Muscle of leg (tissue), 11 donors: ENCODE data around the gene SLC52A3. TPM values are rescaled to one million over a fixed set of nuclear protein-coding genes. Genes with fewer than 3 reads are reported as not detected.

ENCODE experiments used
- DNase-seq: peaks from one replicate; pipeline ENCODE4 v3.0.0; 2013
- H3K27ac ChIP-seq: one replicate; pipeline ENCODE4 v1.5.1; 2013; ENCODE audit warnings: mild to moderate bottlenecking, low read length, control low read depth
- H3K27me3 ChIP-seq: one replicate; pipeline ENCODE4 v1.6.1; 2013; ENCODE audit warnings: low read length; ENCODE audit not compliant: control insufficient read depth, insufficient read depth
- H3K36me3 ChIP-seq: one replicate; pipeline ENCODE4 v1.6.1; 2013; ENCODE audit warnings: low read length; ENCODE audit not compliant: control insufficient read depth, insufficient read depth
- H3K4me1 ChIP-seq: one replicate; pipeline ENCODE4 v1.6.1; 2013; ENCODE audit warnings: low read length; ENCODE audit not compliant: control insufficient read depth, insufficient read depth
- H3K4me3 ChIP-seq: one replicate; pipeline ENCODE4 v1.5.1; 2013; ENCODE audit warnings: low read length, control low read depth
- H3K9me3 ChIP-seq: replicated peaks from 2 replicates; pipeline ENCODE4 v1.6.1; 2013; ENCODE audit warnings: low read depth, low read length; ENCODE audit not compliant: control insufficient read depth
- WGBS: methylation state at CpG from one replicate; pipeline ENCODE4 v1.1.5; 2013; ENCODE audit warnings: missing lambda C conversion rate; ENCODE audit not compliant: insufficient coverage; 5-methylcytosine and 5-hydroxymethylcytosine counted together
- polyA plus RNA-seq, 8 donors: library from polyadenylated mRNA; unstranded; fragments of 120-200 nt; gene quantifications; one replicate each; pipeline versions ENCODE4 v1.2.1 to v1.2.3, GENCODE V29; 2013; ENCODE audit warnings: inconsistent platforms in 1 of 8, low replicate concordance in 1 of 8; ENCODE audit not compliant: insufficient read length in 8 of 8, insufficient read depth in 1 of 8
- total RNA-seq: library from RNA; stranded (reverse); fragments of 120-200 nt; gene quantifications from one replicate; pipeline ENCODE4 v1.2.4, GENCODE V29; 2013

SLC52A3 gene
- total and polyA plus RNA-seq, 9 donors, result 0.22 to 0.69 (median 0.49) TPM

- no peak overlapping the region for H3K27ac ChIP-seq
- H3K36me3 ChIP-seq, result no peaks in the 10 kb centered on the region
- peaks cover 32% of the 10 kb centered on the region for H3K27me3 ChIP-seq
- no peaks in the 10 kb centered on the region for H3K4me1 ChIP-seq
- no peaks in the 10 kb centered on the region for H3K9me3 ChIP-seq
- 89% methylated on average over 2 of the region's 4 CpGs for WGBS
- no peak overlapping the region for H3K4me3 ChIP-seq
- no peak for DNase-seq
Observed at GRCh38 chr20:721876-722275, 46.4 kb downstream of the SLC52A3 start.

- no peaks in the 10 kb centered on the region for H3K9me3 ChIP-seq
- H3K27me3 ChIP-seq, result peaks cover 22% of the 10 kb centered on the region
- WGBS, result 28% methylated on average over 10 of the region's 11 CpGs
- DNase-seq, result peak; percentile 36
- H3K36me3 ChIP-seq, result no peaks in the 10 kb centered on the region
- no peak overlapping the region for H3K4me3 ChIP-seq
- H3K27ac ChIP-seq, result no peak overlapping the region
- H3K4me1 ChIP-seq, result no peaks in the 10 kb centered on the region
Observed at GRCh38 chr20:719816-720215, 48.5 kb downstream of the SLC52A3 start.

DNA sequence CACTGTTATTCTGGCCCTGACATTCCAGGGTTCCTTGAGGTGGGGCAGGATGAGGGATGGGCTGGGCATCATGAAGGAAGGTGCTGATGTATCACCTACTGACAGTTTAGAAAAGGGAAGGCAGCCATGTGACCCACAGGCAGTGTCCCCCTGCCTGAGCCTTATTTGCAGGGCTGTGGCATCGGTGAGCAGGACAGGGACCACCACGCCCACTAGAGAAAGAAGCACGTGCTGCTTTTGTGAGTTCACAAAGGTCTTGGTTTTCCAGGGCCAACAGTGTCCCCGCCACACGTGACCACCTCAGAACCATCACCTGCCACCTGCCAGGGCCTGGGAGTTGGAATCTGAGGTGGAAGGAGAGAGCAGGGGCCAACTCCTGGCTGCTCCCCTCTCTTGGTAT is 49.2 kb downstream of the SLC52A3 start:
- Histone ChIP-seq H3K4me3 (no peak overlapping the region), H3K27ac (no peak overlapping the region), H3K4me1 (no peaks in the 10 kb centered on the region), H3K27me3 (peaks cover 20% of the 10 kb centered on the region), H3K36me3 (no peaks in the 10 kb centered on the region), H3K9me3 (no peaks in the 10 kb centered on the region)
- 77% methylated on average over 3 of the region's 5 CpGs for WGBS
- DNase-seq, result no peak

DNA sequence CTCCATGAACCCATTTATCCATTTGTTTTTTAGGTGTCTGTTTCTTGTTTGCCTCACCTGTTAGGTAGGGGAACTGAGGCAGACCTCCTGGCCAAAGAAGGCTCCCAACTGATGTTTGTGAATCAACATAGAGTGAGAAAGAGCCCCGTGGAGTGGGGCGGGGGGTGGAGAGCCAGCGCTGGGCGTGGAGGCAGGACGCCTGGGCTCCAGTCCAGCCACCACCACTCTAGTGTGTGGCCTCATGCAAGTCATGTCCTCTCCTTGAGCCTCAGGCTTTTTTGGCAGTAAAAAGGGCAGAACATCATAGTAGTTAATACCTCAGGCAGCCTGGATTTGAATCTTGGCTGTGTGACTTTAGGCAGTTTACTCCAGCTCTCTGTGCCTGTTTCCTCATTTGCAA is 50.5 kb downstream of the SLC52A3 start:
- Histone ChIP-seq H3K9me3 (no peaks in the 10 kb centered on the region), H3K27me3 (peaks cover 17% of the 10 kb centered on the region), H3K4me1 (no peaks in the 10 kb centered on the region), H3K36me3 (no peaks in the 10 kb centered on the region), H3K4me3 (no peak overlapping the region), H3K27ac (no peak overlapping the region)
- DNase-seq, result no peak
- WGBS, result no CpG with 5 or more reads among the region's 5 CpGs

GRCh38 chr20:717271-717670 is 51.0 kb downstream of the SLC52A3 start:
- Histone ChIP-seq H3K36me3 (no peaks in the 10 kb centered on the region), H3K4me3 (no peak overlapping the region), H3K27ac (no peak overlapping the region), H3K4me1 (no peaks in the 10 kb centered on the region), H3K27me3 (peaks cover 14% of the 10 kb centered on the region), H3K9me3 (no peaks in the 10 kb centered on the region)
- DNase-seq, result no peak
- 83% methylated on average over 7 of the region's 7 CpGs for WGBS

- no peak for DNase-seq
- Histone ChIP-seq H3K4me3 (no peak overlapping the region), H3K27ac (no peak overlapping the region), H3K9me3 (peaks cover under 1% of the 10 kb centered on the region), H3K27me3 (peaks cover 35% of the 10 kb centered on the region), H3K36me3 (no peaks in the 10 kb centered on the region), H3K4me1 (no peaks in the 10 kb centered on the region)
- WGBS, result no CpG with 5 or more reads among the region's 2 CpGs
Observed at GRCh38 chr20:714453-714852, 53.8 kb downstream of the SLC52A3 start.

- no peak for DNase-seq
- Histone ChIP-seq H3K36me3 (no peaks in the 10 kb centered on the region), H3K4me3 (no peak overlapping the region), H3K27me3 (peaks cover 36% of the 10 kb centered on the region), H3K4me1 (no peaks in the 10 kb centered on the region), H3K9me3 (peaks cover 7% of the 10 kb centered on the region), H3K27ac (no peak overlapping the region)
- no CpG with 5 or more reads among the region's 2 CpGs for WGBS
Observed at GRCh38 chr20:711576-711975, 56.7 kb downstream of the SLC52A3 start.

DNA sequence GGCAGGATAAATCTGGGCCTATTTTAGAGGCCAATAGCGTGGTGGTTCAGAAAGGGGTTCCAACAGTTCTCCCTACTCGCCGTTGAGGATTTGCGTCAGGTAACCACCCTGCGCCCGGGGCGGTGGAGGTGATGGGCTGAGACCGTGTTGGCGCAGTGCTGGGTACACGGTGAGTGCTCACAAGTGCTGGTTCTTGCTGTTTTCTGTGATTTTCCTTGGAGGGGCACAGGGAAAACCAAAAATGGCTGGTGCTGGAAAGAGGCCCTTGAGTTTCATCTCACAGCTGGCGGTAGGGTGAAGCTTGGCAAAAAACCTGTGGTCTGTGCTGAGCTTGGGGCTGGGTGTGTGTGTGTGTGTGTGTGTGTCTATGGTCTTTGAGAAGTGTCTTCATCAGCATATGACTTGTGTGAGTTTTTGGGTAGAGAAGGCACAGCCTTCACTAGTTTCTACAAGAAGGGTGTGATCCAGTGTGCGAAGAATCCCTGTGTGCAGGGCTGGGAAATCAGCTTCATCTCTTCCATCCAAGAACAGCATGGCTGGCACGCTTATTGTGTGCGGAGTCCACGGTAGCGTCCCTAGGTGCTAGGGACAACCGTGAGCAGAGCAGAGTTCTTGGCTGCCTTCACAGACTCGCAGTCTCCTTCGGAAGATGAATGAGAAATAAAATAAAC is 57.4 kb downstream of the SLC52A3 start:
- WGBS, result 53% methylated on average over 16 of the region's 19 CpGs
- H3K9me3 ChIP-seq, result peaks cover 7% of the 10 kb centered on the region
- no peak overlapping the region for H3K4me3 ChIP-seq
- no peaks in the 10 kb centered on the region for H3K4me1 ChIP-seq
- no peak overlapping the region for H3K27ac ChIP-seq
- DNase-seq, result no peak
- H3K27me3 ChIP-seq, result peaks cover 32% of the 10 kb centered on the region
- H3K36me3 ChIP-seq, result no peaks in the 10 kb centered on the region

Other genes starting within 250 kb of the SLC52A3 start
- 123 TPM for gene CSNK2A1, start 224.7 kb downstream of the SLC52A3 start, total RNA-seq
- gene CSNK2A1, start 224.7 kb downstream of the SLC52A3 start, polyA plus RNA-seq, result 100 to 1,000 TPM in 3 of 8 donors, 10 to 100 TPM in 5; 85.9 to 115 (median 93.2) TPM
- 5.9 TPM for gene TCF15, start 158.2 kb downstream of the SLC52A3 start, total RNA-seq
- gene TCF15, start 158.2 kb downstream of the SLC52A3 start, polyA plus RNA-seq, result 1 to 10 TPM; 3.5 to 7.9 (median 5.4) TPM
- gene SRXN1, start 115.3 kb downstream of the SLC52A3 start, total RNA-seq, result 11.6 TPM
- 10 to 100 TPM in 6 of 8 donors, 1 to 10 TPM in 2; 8.4 to 13.7 (median 10.6) TPM for gene SRXN1, start 115.3 kb downstream of the SLC52A3 start, polyA plus RNA-seq
- not detected for gene SCRT2, start 92.7 kb downstream of the SLC52A3 start, total RNA-seq
- gene SCRT2, start 92.7 kb downstream of the SLC52A3 start, polyA plus RNA-seq, result under 1 TPM in 1 of 8 donors, not detected in 7; 0.05 TPM
- 7.2 TPM for gene FAM110A, start 65.2 kb upstream of the SLC52A3 start, total RNA-seq
- gene FAM110A, start 65.2 kb upstream of the SLC52A3 start, polyA plus RNA-seq, result 10 to 100 TPM; 10.0 to 23.5 (median 16.2) TPM
- 0.04 TPM for gene ANGPT4, start 147.8 kb upstream of the SLC52A3 start, total RNA-seq
- under 1 TPM in 7 of 8 donors, not detected in 1; 0.03 to 0.12 (median 0.06) TPM for gene ANGPT4, start 147.8 kb upstream of the SLC52A3 start, polyA plus RNA-seq
- gene RSPO4, start 233.8 kb upstream of the SLC52A3 start, total RNA-seq, result not detected
- gene RSPO4, start 233.8 kb upstream of the SLC52A3 start, polyA plus RNA-seq, result under 1 TPM; 0.04 to 0.47 (median 0.19) TPM